ENCODE measurements around the gene ASCL3.
"Not testable (repeated sequence)": the region's sequence is repeated elsewhere in the genome, so short reads cannot be mapped to it uniquely, and the experiment has no call there.

Gene ASCL3

GRCh38 chr11:8947230-8947943, 4.6 kb upstream of the ASCL3 start:
- TF ChIP-seq CTCF (conservative IDR thresholded peaks at IDR 0.05; ENCODE audit: low read depth, low read length): no peak
- DNase-seq (ENCODE audit: low read depth): no peak
- H3K4me3 ChIP-seq (ENCODE audit: low read depth, low read length): no peak overlapping the region

GRCh38 chr11:8941341-8942103, 1.3 kb downstream of the ASCL3 start:
- no peak overlapping the region for H3K4me3 ChIP-seq (ENCODE audit: low read depth, low read length)
- DNase-seq (ENCODE audit: low read depth): no peak
- no peak for TF ChIP-seq CTCF (conservative IDR thresholded peaks at IDR 0.05; ENCODE audit: low read depth, low read length)

GRCh38 chr11:8937659-8938058, 5.2 kb downstream of the ASCL3 start:
- no peak for DNase-seq (ENCODE audit: low read depth)
- TF ChIP-seq CTCF (conservative IDR thresholded peaks at IDR 0.05; ENCODE audit: low read depth, low read length): no peak
- H3K4me3 ChIP-seq (ENCODE audit: low read depth, low read length): no peak overlapping the region

GRCh38 chr11:8937159-8937558, 5.7 kb downstream of the ASCL3 start:
- no peak overlapping the region for H3K4me3 ChIP-seq (ENCODE audit: low read depth, low read length)
- no peak for DNase-seq (ENCODE audit: low read depth)
- TF ChIP-seq CTCF (conservative IDR thresholded peaks at IDR 0.05; ENCODE audit: low read depth, low read length): no peak

- not testable (repeated sequence) for H3K4me3 ChIP-seq (ENCODE audit: low read depth, low read length); DNase-seq (ENCODE audit: low read depth)
Observed at GRCh38 chr11:8935789-8936188, 7.0 kb downstream of the ASCL3 start.

GRCh38 chr11:8934742-8935488, 7.9 kb downstream of the ASCL3 start:
- TF ChIP-seq CTCF (conservative IDR thresholded peaks at IDR 0.05; ENCODE audit: low read depth, low read length): no peak
- peak; percentile 72 for DNase-seq (ENCODE audit: low read depth)
- H3K4me3 ChIP-seq (ENCODE audit: low read depth, low read length): peak overlapping the region; percentile 22

GRCh38 chr11:8933931-8934330, 8.9 kb downstream of the ASCL3 start:
- peak; percentile 37 for TF ChIP-seq CTCF (conservative IDR thresholded peaks at IDR 0.05; ENCODE audit: low read depth, low read length)
- no peak for DNase-seq (ENCODE audit: low read depth)
- H3K4me3 ChIP-seq (ENCODE audit: low read depth, low read length): no peak overlapping the region
